GM19372 (cell line): ENCODE measurements around the gene ROBO4.

Experiments
- ATAC-seq: cut with Tn5 transposase; IDR thresholded peaks from one replicate; pipeline ENCODE4 v1.9.1; 2021; ENCODE audit warnings: mild to moderate bottlenecking, low read depth, moderate library complexity; ENCODE audit not compliant: unreplicated experiment

The ROBO4 gene

DNA sequence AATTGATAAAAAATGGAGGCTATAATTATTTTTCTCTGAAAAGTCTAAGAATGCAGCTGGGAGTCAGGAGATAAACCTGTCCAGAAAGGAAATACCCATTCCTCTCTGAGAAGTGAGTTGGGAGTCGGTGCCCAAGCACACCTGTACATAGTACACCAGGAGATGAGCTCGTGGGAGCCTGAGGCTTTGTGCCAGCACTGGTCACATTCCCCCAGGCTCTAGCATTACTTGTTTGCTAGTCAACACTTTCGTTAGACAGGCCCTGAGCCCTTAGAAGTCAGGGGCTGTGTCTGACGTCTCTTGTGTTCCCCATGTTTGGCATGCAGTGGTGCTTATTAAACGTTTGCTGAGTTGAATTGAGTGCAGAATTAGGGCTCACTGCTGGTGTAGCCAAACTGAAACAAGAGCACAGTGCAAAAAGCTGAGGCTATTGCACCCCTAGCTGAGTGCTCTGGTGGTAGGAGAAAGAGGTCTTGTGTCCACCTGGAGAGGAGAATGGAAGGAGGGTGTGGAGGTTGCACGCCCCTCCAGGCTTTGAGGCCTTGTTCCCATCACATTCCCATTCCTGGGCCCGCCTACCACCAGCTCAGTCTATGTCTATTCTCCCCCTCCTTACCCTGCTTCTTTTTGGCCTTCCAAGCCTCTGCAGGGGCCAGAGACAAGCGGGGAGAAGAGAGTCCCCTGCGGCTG, 6.8 kb downstream of the ROBO4 start:
- no peak for ATAC-seq

DNA sequence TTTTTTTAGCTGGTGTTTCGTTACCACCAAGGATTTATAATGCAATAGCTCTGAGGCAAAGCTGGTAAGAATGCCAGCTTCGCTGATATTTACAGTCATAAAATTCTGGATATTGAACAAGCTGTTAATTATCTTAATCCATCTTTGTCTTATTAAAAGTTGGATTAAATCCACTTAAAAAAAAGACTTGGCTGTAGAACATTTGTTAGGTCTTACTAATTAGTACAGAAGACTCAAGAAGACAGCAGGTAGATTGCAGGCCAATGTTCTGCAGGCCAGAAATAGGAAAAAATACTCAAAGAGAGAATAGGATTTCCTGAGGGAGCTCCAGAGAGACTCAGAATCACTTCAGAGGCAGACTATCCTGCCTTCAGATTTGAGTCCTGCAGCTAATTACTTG, 7.5 kb downstream of the ROBO4 start:
- ATAC-seq = no peak

DNA sequence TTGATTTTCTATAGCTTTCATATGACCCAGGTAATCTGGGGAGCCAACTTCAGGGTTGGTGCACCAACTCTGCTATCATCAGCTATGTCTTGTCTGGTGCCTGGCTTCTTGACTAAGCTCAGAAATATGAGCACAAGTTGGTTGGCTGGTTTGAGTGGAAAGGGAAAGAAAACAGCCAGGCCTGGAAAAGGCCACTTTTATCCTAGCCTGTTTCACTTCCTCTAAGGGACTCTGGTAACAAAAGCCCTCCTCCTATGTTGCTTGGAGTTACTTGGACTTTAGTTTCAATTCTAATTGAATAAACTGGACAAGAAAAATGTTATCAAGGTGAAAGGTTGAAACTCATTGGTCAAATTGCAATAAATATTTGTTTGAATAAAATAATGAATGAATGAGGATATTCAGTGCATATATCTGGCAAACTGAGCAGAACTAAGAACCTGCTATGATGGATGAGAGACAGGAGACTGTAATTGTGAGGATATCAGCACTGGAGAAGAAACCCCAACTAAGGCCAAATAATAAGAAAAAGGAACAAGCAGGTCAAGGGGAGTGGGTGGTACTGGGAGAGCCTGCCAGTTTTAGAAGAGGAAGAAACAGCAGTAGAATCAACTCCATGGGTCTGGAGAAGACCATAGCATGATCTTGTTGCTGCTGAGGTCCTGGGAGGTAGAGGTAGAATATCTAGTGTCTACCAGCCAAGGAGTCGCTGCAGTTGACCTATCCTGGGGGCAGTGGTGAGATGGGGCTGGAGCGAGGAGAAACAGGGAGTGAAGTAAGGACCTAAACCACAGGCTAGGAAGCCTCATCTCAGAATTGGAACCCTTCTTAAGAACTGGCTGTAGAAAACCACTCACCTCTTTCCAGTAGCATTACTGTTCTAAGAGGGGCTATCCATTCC, 8.2 kb downstream of the ROBO4 start:
- ATAC-seq = no peak

GRCh38 chr11:124887667-124888013, 10.0 kb downstream of the ROBO4 start:
- ATAC-seq = no peak

GRCh38 chr11:124886978-124887666, 10.5 kb downstream of the ROBO4 start:
- ATAC-seq = no peak

DNA sequence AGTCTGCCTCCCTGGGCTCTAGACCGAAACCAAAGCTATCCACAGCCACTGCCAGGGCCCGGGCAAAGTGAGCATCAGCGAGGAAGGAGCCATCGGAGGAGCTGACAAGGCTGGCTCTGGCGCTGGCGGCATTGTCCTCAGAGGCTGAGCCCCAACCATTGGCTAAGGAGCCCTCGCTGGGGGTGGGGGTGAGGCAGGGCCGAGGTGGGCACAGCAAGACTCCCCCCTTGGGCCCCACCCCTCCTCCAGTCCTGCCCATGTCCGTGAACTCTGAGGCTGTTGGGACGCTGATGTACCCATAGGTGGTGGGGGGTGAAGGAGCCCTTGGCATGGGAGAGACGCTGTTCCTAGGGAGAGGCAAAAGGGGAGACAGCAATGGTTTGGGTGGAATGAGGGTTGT, 11.2 kb downstream of the ROBO4 start:
- no peak for ATAC-seq

GRCh38 chr11:124884869-124885479, 12.7 kb downstream of the ROBO4 start:
- no peak for ATAC-seq

- ATAC-seq = no peak
Observed at GRCh38 chr11:124884340-124884739, 13.3 kb downstream of the ROBO4 start.

DNA sequence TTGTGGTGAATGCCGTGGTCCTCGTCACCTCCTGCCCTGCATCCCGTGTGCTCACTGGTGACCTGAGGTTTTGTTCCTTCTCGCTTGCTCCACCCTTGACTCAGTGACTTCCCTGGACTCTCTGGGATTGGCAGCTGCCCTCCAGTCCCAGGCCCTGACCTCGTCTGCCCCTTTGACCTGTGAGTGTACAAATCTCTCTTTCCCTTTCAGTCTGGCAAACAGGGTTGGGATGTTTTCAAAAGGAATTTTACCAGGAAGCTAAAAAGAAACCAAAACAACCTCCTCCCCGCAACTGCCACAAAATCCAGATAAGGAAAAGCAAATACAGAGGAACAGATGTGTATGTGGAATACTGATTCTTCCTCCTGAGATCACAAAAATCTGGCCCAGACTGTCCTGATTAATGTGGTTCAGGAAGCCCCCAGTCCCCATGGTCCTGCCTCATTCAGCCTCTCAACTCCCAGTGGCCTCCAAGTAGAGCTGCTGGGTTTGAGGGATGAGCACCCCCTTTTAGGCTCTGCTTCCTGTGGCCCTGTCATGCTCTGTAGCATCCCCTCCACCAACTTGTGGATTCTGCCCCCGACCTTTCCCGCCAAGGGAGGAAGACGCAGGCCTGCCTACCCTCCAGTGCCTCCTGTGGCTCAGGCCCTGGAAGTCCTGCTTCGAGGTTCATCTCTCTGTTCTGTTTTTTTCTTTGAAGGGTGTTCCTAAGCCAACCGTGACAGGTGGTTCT, 15.2 kb downstream of the ROBO4 start:
- ATAC-seq = no peak

DNA sequence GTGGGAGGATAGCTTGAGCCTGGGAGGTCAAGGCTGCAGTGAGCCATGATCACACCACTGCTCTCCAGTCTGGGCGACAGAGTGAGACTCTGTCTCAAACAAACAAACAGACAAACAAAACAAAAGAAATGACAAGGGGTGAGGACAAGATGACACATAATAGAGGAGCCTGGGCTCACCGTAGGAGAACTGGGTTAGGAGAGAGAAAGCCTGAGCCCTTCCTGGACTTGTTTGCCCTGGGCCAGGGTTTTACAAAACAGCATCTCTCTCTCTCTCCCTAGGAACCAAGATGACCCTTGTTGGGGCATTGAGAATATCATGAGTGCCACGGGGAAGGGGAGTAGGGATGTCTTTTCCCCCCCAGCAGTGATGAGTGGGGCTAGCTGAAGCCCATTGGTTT, 16.7 kb downstream of the ROBO4 start:
- ATAC-seq = no peak

- no peak for ATAC-seq
Observed at GRCh38 chr11:124880290-124880611, 17.4 kb downstream of the ROBO4 start.

GRCh38 chr11:124879493-124880289, 18.0 kb downstream of the ROBO4 start:
- no peak for ATAC-seq

- ATAC-seq = no peak
Observed at GRCh38 chr11:124878759-124879492, 18.7 kb downstream of the ROBO4 start.

DNA sequence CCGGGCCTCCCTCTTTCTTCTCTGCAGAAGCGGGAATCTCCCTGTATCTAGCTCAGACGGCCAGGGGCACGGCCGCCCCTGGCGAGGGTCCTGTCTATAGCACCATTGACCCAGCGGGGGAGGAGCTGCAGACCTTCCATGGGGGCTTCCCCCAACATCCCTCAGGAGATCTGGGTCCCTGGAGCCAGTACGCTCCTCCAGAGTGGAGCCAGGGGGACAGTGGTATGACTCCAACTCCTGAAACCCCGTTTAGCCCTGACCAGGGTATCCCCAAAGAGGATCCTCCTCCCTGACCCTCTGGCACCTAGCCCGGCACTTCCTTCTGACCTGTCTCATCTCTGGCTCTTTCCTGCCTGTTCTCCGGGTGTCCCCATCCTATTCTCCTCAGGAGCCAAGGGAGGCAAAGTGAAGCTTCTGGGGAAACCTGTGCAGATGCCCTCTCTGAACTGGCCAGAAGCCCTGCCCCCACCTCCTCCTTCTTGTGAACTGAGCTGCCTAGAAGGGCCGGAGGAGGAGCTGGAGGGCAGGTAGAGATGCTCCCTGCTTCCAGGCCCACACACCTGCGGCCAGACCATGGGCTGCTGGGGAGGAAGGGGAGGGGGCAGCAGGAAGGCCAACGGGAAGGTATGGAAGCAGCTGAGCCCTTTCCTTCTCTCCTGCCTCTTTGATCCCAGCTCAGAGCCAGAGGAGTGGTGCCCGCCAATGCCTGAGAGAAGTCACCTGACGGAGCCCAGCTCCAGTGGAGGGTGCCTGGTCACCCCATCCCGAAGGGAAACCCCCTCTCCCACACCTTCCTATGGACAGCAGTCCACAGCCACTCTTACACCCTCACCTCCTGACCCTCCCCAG, 19.5 kb downstream of the ROBO4 start:
- ATAC-seq = no peak

GRCh38 chr11:124877631-124877909, 20.1 kb downstream of the ROBO4 start:
- ATAC-seq = no peak

GRCh38 chr11:124876818-124877630, 20.6 kb downstream of the ROBO4 start:
- ATAC-seq = no peak
